ENCODE results near the gene MAPKAPK5. TPM values are rescaled to one million over a fixed set of nuclear protein-coding genes. Genes with fewer than 3 reads are reported as not detected.

The MAPKAPK5 gene
- total RNA-seq, 1 experiment from 2014 or later, result 85.7 TPM

GRCh38 chr12:111826992-111827391 is 15.0 kb upstream of the MAPKAPK5 start:
- no peaks in the 10 kb centered on the region; a peak in 1 of 7 replicates for H3K36me3 Mint-ChIP-seq (ENCODE audit: insufficient read depth in 1 of 3, low read depth in 3 of 3)
- Histone ChIP-seq H4K91ac (ENCODE audit: insufficient read length, low read depth, low read length) (no peak overlapping the region), H2AFZ (ENCODE audit: low read length) (no peak overlapping the region), H4K20me1 (ENCODE audit: control insufficient read depth, insufficient read depth, insufficient read length) (no peaks in the 10 kb centered on the region), H3K9me3 (ENCODE audit: control insufficient read depth, low read depth, low read length) (no peaks in the 10 kb centered on the region), H3K23me2 (ENCODE audit: insufficient read length, low read depth, low read length, poor library complexity, severe bottlenecking) (no peaks in the 10 kb centered on the region), H3K79me1 (ENCODE audit: insufficient read depth, low read depth, low read length, poor library complexity, severe bottlenecking) (no peaks in the 10 kb centered on the region), H2BK5ac (ENCODE audit: insufficient read length, low read length) (no peak overlapping the region), H2AK5ac (ENCODE audit: insufficient read length, low read length) (no peak overlapping the region), H3K4me1 (ENCODE audit: insufficient read depth, low read length) (no peaks in the 10 kb centered on the region; the same call in 1 of the 2 replicates), H3T11ph (ENCODE audit: low read length) (no peak overlapping the region), H3K27ac (ENCODE audit: insufficient read length, low read depth, low read length) (no peak overlapping the region), H3K56ac (ENCODE audit: insufficient read length, low read depth, low read length) (no peak overlapping the region), H2BK20ac (ENCODE audit: low read depth, low read length, poor library complexity, severe bottlenecking) (no peak overlapping the region), H4K5ac (ENCODE audit: insufficient read length, low read depth, low read length) (no peak overlapping the region), H3K14ac (ENCODE audit: insufficient read depth, low read length) (no peak overlapping the region), H3K23ac (ENCODE audit: insufficient read length, low read depth, low read length) (no peak overlapping the region), H3K4ac (ENCODE audit: low read depth, low read length) (no peak overlapping the region), H3K4me2 (ENCODE audit: insufficient read depth, insufficient read length, low read length) (no peak overlapping the region), H4K8ac (replicated peaks; ENCODE audit: insufficient read length, low read depth, low read length) (no peak overlapping the region), H2BK15ac (ENCODE audit: low read depth, low read length) (no peak overlapping the region), H2BK120ac (ENCODE audit: low read depth, low read length, poor library complexity, severe bottlenecking) (no peak overlapping the region), H3K79me2 (ENCODE audit: insufficient read depth, low read length) (no peaks in the 10 kb centered on the region), H3K27me3 (ENCODE audit: insufficient read depth, low read length) (no peaks in the 10 kb centered on the region), H3K9ac (ENCODE audit: extremely low read depth, insufficient read length, low read length) (no peak overlapping the region), H2BK12ac (ENCODE audit: insufficient read length, low read depth, low read length) (no peak overlapping the region), H3K18ac (ENCODE audit: insufficient read length, low read depth, low read length) (no peak overlapping the region)
- H3K4me3 Mint-ChIP-seq, result no peak overlapping the region
- H3K27ac Mint-ChIP-seq, result no peak overlapping the region
- peaks cover 0 to 10% of the 10 kb centered on the region in 2 experiments; a peak in 2 of 5 replicates for H3K9me3 Mint-ChIP-seq
- WGBS (ENCODE audit: extremely low coverage, insufficient read length, low lambda C conversion rate), result no CpG with 5 or more reads among the region's 2 CpGs
- no peak for TF ChIP-seq CTCF (conservative IDR thresholded peaks at IDR 0.05)
- peaks cover 25 to 27% of the 10 kb centered on the region in 2 experiments for H3K4me1 Mint-ChIP-seq
- DNase-seq, result no peak
- peaks cover 2% of the 10 kb centered on the region; the same call in 1 of the 2 replicates for H3K27me3 Mint-ChIP-seq (ENCODE audit: low read depth)

All from H9 (cell line).